ENCODE data around the gene GRIK4.

DNA sequence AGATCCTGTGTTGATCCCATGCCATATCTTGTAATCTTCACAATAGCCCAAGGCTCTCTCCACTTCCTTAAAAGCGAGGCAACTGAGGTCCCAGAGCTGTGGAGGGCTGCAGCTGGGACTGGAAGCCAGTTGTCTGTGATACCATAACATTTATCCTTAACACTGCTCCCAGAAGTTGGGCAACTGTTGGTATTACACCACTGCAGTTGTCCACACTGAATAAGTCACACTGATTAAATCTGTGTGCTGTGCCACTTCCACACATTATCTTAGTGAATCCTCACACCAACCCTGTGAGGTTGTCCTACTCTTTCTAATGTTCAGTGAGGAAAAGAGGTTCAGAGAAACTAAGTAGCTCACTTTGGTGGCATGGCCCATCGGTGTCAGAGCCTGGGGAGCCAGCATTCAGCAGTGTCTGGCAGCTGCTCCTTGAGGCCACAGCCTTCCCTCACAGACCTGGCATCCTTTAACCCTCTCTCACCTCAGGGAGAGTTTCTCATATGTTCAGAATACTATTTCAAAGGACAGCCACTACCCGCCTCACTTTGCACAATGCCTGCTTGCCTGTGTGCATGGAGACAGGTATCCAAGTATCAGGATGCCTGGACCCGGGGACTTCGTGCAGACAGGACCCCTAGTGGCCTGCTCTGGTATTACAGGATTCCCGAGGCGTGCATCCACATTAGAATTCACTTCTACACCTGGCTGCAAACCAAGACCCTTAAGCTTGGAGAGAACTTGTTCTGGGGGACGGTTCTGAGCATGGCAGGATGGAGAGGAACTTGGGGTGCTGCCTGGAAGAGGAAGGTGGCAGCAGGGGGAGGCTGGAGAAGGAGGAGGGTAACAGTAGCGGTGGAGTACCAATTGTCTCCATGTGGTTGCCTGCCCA lies 290.5 kb downstream of the GRIK4 start:
- TF ChIP-seq, protein P1, sequence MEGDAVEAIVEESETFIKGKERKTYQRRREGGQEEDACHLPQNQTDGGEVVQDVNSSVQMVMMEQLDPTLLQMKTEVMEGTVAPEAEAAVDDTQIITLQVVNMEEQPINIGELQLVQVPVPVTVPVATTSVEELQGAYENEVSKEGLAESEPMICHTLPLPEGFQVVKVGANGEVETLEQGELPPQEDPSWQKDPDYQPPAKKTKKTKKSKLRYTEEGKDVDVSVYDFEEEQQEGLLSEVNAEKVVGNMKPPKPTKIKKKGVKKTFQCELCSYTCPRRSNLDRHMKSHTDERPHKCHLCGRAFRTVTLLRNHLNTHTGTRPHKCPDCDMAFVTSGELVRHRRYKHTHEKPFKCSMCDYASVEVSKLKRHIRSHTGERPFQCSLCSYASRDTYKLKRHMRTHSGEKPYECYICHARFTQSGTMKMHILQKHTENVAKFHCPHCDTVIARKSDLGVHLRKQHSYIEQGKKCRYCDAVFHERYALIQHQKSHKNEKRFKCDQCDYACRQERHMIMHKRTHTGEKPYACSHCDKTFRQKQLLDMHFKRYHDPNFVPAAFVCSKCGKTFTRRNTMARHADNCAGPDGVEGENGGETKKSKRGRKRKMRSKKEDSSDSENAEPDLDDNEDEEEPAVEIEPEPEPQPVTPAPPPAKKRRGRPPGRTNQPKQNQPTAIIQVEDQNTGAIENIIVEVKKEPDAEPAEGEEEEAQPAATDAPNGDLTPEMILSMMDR (conservative IDR thresholded peaks at IDR 0.05; ENCODE audit: low read depth, low read length) = peak; percentile 72
- no peak for TF ChIP-seq CEBPB (IDR thresholded peaks at IDR 0.05; ENCODE audit: low read depth, low read length)
- no peak for TF ChIP-seq RFX5 (IDR thresholded peaks at IDR 0.05; ENCODE audit: low read depth, low read length)
- no peak for TF ChIP-seq NFE2L2 (IDR thresholded peaks at IDR 0.05; ENCODE audit: low read depth, low read length)
- TF ChIP-seq, protein P2, sequence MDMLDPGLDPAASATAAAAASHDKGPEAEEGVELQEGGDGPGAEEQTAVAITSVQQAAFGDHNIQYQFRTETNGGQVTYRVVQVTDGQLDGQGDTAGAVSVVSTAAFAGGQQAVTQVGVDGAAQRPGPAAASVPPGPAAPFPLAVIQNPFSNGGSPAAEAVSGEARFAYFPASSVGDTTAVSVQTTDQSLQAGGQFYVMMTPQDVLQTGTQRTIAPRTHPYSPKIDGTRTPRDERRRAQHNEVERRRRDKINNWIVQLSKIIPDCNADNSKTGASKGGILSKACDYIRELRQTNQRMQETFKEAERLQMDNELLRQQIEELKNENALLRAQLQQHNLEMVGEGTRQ (IDR thresholded peaks at IDR 0.05; ENCODE audit: low read depth, low read length) = no peak
- TF ChIP-seq RCOR1 (IDR thresholded peaks at IDR 0.05; ENCODE audit: insufficient replicate concordance, low read length) = no peak
- TF ChIP-seq POLR2A (IDR thresholded peaks at IDR 0.05; ENCODE audit: low read depth, low read length) = no peak
- TF ChIP-seq RAD21 (IDR thresholded peaks at IDR 0.05; ENCODE audit: low read length) = peak; percentile 58
